Activated CD4-positive, alpha-beta T cell treated with anti-CD3 and anti-CD28 coated beads for 36 hours (primary cell): ENCODE measurements around the gene SUPT20H. TPM values are rescaled to one million over a fixed set of nuclear protein-coding genes. Genes with fewer than 3 reads are reported as not detected.
A peak's percentile ranks its signal among the peaks of the same experiment; 100 is the strongest.

ENCODE experiments used
- ATAC-seq: fragments of 200-7000 bp; cut with Tn5 transposase; one replicate; pipeline ENCODE4 v1.10.0; 2021; ENCODE audit warnings: mild to moderate bottlenecking, moderate library complexity
- CTCF ChIA-PET: fragments of 350-600 bp; sonication (Branson Sonifier 250); formaldehyde crosslinking; loops from one replicate; lab custom pipeline; 2021; ENCODE audit warnings: antibody characterized with exemption; lab: Charles Lee
- POLR2A ChIA-PET: fragments of 350-600 bp; sonication (Branson Sonifier 250); formaldehyde crosslinking; loops from one replicate; lab custom pipeline; 2021; ENCODE audit warnings: antibody characterized with exemption, inconsistent platforms; lab: Charles Lee
- DNase-seq: peaks from one replicate; pipeline ENCODE4 v3.0.0-alpha.2; 2020
- H3K27ac Mint-ChIP-seq: one replicate; pipeline ENCODE4 v1.8.0; 2021; ENCODE audit warnings: mixed read lengths
- H3K27me3 Mint-ChIP-seq: one replicate; pipeline ENCODE4 v1.8.0; 2021; ENCODE audit warnings: mixed read lengths
- H3K36me3 Mint-ChIP-seq: one replicate; pipeline ENCODE4 v1.8.0; 2021; ENCODE audit warnings: low read depth, mixed read lengths
- H3K4me1 Mint-ChIP-seq: one replicate; pipeline ENCODE4 v1.8.0; 2021; ENCODE audit warnings: mixed read lengths
- H3K4me3 Mint-ChIP-seq: one replicate; pipeline ENCODE4 v1.8.0; 2021; ENCODE audit warnings: mild to moderate bottlenecking, moderate library complexity, mixed read lengths
- H3K9me3 Mint-ChIP-seq: one replicate; pipeline ENCODE4 v1.8.0; 2021; ENCODE audit warnings: low read depth, mixed read lengths
- intact Hi-C, 2 experiments: fragments of 100-400 bp; cut with DNase I in 1 of 2; cut with micrococcal nuclease in 1 of 2; formaldehyde crosslinking; loops; one replicate each; pipeline versions ENCODE4 v1.14.2 to v1.15.1; 2022 to 2024; cut with DNase I, micrococcal nuclease
- total RNA-seq, 2 experiments: library from RNA; stranded (reverse); gene quantifications; one replicate each; pipeline ENCODE4 v1.2.3, GENCODE V29; 2021

The SUPT20H gene
- total RNA-seq, 2 experiments from 2014 or later = 67.2 to 69.4 TPM

DNA sequence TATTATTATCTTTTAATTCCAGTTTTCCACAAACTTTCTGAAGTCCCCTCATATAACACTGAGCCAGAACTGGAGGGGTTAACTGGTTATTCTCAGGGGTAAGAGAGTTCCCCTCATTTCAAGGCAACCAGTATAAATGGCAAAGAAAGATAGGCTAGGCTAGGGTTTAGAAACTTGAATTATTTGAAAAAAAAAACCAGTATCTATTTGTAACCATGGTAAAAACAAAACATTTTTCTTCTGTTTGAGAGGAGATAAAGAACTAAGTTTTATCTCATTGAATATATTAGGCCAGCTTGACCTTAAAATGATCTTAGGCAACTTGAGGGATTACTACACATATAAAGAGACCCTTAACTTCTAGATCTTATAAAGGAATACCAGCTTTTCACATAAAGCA is 19.6 kb downstream of the SUPT20H start:
- ATAC-seq = no peak
- H3K9me3 Mint-ChIP-seq = no peaks in the 10 kb centered on the region
- ChIA-PET CTCF (interaction anchor here (1.3 kb wide), 1 partner anchor 8 kb away, joined by 5 read pairs; no protein-coding TSS in a partner anchor), POLR2A (no interaction called here)
- intact Hi-C loops = no loop called here
- H3K36me3 Mint-ChIP-seq = peaks cover 44% of the 10 kb centered on the region
- H3K27ac Mint-ChIP-seq = no peak overlapping the region
- no peak for DNase-seq
- peaks cover 2% of the 10 kb centered on the region for H3K4me1 Mint-ChIP-seq
- H3K27me3 Mint-ChIP-seq = no peaks in the 10 kb centered on the region
- no peak overlapping the region for H3K4me3 Mint-ChIP-seq

- ChIA-PET POLR2A (no interaction called here), CTCF (interaction anchor here (1.5 kb wide), 1 partner anchor 11 kb away, joined by 3 read pairs; no protein-coding TSS in a partner anchor)
- H3K27me3 Mint-ChIP-seq = no peaks in the 10 kb centered on the region
- no peaks in the 10 kb centered on the region for H3K9me3 Mint-ChIP-seq
- no peak overlapping the region for H3K27ac Mint-ChIP-seq
- peaks cover 6% of the 10 kb centered on the region for H3K4me1 Mint-ChIP-seq
- no peak overlapping the region for H3K4me3 Mint-ChIP-seq
- DNase-seq (no peak), ATAC-seq (no peak)
- intact Hi-C loops = no loop called here
- H3K36me3 Mint-ChIP-seq = peaks cover 50% of the 10 kb centered on the region
Observed at GRCh38 chr13:37037241-37037640, 22.2 kb downstream of the SUPT20H start.

DNA sequence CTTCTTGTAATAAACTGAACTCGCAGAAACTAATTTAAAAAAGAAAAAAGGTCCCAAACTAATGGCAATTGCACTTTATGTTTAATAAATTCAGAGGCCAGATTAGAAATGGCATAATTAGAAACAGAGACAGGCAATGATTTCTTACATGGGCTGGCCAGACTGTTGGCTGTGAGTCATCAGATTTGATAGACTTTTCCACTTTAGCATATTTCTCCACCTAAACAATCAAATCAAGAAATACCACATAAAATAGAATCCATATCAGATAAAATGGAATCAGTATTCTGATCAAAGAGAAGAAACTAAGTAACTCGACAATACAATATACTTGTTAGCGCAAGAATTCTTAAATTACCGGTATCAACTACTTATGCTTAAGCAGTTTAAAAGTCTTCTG is 29.9 kb downstream of the SUPT20H start:
- intact Hi-C loops = loop anchor here in 1 of 2 experiments (2.0 kb wide), 1 partner anchor 15 kb away; no protein-coding TSS in a partner anchor
- Mint-ChIP-seq H3K9me3 (no peaks in the 10 kb centered on the region), H3K36me3 (peaks cover 35% of the 10 kb centered on the region), H3K4me1 (peaks cover 4% of the 10 kb centered on the region), H3K4me3 (no peak overlapping the region), H3K27ac (no peak overlapping the region), H3K27me3 (no peaks in the 10 kb centered on the region)
- CTCF ChIA-PET = interaction anchor here (0.9 to 1.1 kb wide), 2 partner anchors 12 to 43 kb away, joined by 3 read pairs; no protein-coding TSS in a partner anchor
- POLR2A ChIA-PET = interaction anchor here (0.6 to 1.3 kb wide), 2 partner anchors 28 to 45 kb away, joined by 3 to 4 read pairs; no protein-coding TSS in a partner anchor
- DNase-seq = no peak
- no peak for ATAC-seq

DNA sequence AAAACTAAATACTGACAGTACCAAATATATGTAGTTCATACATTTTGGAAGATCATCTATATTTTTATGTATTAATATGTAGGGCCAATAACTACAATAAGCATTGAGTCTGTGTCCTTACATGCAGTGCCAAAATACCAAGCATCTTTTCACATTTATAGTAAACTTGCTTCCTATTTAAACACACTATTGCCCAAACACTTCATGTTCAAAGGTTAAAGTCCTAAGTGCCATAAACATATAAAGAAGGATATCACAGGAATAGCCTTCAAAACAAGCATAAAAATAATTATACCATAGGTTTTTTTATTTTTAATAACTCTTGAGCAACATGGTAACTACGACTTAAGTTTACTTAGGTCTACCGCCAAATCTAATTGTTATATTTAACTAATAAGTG is 31.8 kb downstream of the SUPT20H start:
- no peak overlapping the region for H3K4me3 Mint-ChIP-seq
- DNase-seq (no peak), ATAC-seq (no peak)
- H3K27me3 Mint-ChIP-seq = no peaks in the 10 kb centered on the region
- H3K9me3 Mint-ChIP-seq = no peaks in the 10 kb centered on the region
- no peaks in the 10 kb centered on the region for H3K4me1 Mint-ChIP-seq
- ChIA-PET CTCF (interaction anchor here (0.7 to 1.0 kb wide), 3 partner anchors 9 to 554 kb away, joined by 3 read pairs; no protein-coding TSS in a partner anchor), POLR2A (no interaction called here)
- H3K36me3 Mint-ChIP-seq = peaks cover 32% of the 10 kb centered on the region
- intact Hi-C loops = no loop called here
- H3K27ac Mint-ChIP-seq = no peak overlapping the region

DNA sequence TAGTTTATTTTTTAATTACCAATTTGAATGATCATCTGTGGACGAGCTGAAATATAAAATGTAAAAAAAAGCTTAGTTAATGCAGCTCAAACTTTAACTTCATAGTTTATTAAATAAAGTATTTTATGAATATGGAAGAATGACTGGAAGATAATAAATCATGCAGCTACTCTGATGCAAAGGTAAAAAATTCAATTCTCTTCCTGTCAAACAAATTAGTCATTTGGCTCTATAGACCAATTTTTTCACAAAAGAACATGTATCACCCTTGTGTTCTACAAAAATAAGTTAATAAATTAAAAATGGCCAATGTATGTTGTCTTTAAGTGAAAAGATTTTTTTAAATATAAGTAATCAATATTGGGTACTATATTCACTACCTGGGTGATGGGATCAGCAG is 32.7 kb downstream of the SUPT20H start:
- no peak for DNase-seq
- POLR2A ChIA-PET = no interaction called here
- Mint-ChIP-seq H3K4me3 (no peak overlapping the region), H3K9me3 (no peaks in the 10 kb centered on the region), H3K36me3 (peaks cover 28% of the 10 kb centered on the region), H3K27ac (no peak overlapping the region), H3K4me1 (no peaks in the 10 kb centered on the region), H3K27me3 (no peaks in the 10 kb centered on the region)
- intact Hi-C loops = no loop called here
- no peak for ATAC-seq
- CTCF ChIA-PET = interaction anchor here (0.7 to 1.0 kb wide), 4 partner anchors 9 to 553 kb away, joined by 3 read pairs; no protein-coding TSS in a partner anchor

GRCh38 chr13:37023871-37024270 is 35.6 kb downstream of the SUPT20H start:
- H3K9me3 Mint-ChIP-seq = no peaks in the 10 kb centered on the region
- H3K4me1 Mint-ChIP-seq = no peaks in the 10 kb centered on the region
- DNase-seq = no peak
- intact Hi-C loops = loop anchor here in 1 of 2 experiments (2.0 kb wide), 1 partner anchor 17 kb away; no protein-coding TSS in a partner anchor
- H3K4me3 Mint-ChIP-seq = no peak overlapping the region
- no peaks in the 10 kb centered on the region for H3K27me3 Mint-ChIP-seq
- peaks cover 24% of the 10 kb centered on the region for H3K36me3 Mint-ChIP-seq
- ATAC-seq = no peak
- POLR2A ChIA-PET = no interaction called here
- CTCF ChIA-PET = interaction anchor here (1.0 to 1.6 kb wide), 3 partner anchors 12 to 25 kb away, joined by 3 to 5 read pairs (median 3); partner anchors contain the start of gene ALG5
- H3K27ac Mint-ChIP-seq = no peak overlapping the region

GRCh38 chr13:37014609-37015008 is 44.9 kb downstream of the SUPT20H start:
- H3K4me1 Mint-ChIP-seq = no peaks in the 10 kb centered on the region

DNA sequence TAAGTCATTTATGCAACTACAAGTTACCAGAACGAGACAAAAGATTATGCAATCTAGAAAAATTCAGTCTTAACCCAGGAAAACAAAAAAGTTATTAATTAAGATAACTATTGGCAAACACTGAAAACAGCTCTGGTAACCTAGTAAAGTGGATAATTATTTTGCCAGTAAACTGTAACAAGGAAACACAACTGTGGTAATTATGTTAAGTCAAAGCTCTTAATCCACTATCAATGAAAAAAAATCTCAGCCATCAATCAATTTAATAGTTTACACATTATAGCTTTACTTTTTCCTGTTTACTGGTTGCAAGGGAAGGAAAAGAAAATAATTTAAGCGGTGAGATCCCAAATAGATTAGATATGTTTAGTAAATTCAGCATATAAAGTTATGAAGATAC is 47.7 kb downstream of the SUPT20H start:
- H3K9me3 Mint-ChIP-seq = no peaks in the 10 kb centered on the region
- CTCF ChIA-PET = interaction anchor here (1.3 to 4.1 kb wide), 3 partner anchors 10 to 22 kb away, joined by 4 to 17 read pairs (median 5); partner anchors contain the start of gene EXOSC8
- no peak for ATAC-seq
- H3K27ac Mint-ChIP-seq = no peak overlapping the region
- intact Hi-C loops = no loop called here
- peaks cover 6% of the 10 kb centered on the region for H3K4me1 Mint-ChIP-seq
- H3K36me3 Mint-ChIP-seq = peaks cover 56% of the 10 kb centered on the region
- no peak overlapping the region for H3K4me3 Mint-ChIP-seq
- DNase-seq = no peak
- POLR2A ChIA-PET = no interaction called here
- H3K27me3 Mint-ChIP-seq = no peaks in the 10 kb centered on the region

More at GRCh38 chr13:37014609-37015008, 44.9 kb downstream of the SUPT20H start:
- ATAC-seq (no peak), DNase-seq (no peak)
- Mint-ChIP-seq H3K9me3 (no peaks in the 10 kb centered on the region), H3K4me3 (no peak overlapping the region), H3K27me3 (no peaks in the 10 kb centered on the region), H3K27ac (no peak overlapping the region), H3K36me3 (peaks cover 51% of the 10 kb centered on the region)
- POLR2A ChIA-PET = no interaction called here
- intact Hi-C loops = no loop called here
- CTCF ChIA-PET = no interaction called here

GRCh38 chr13:37011002-37011401 is 48.5 kb downstream of the SUPT20H start:
- ChIA-PET CTCF (interaction anchor here (1.2 to 4.1 kb wide), 2 partner anchors 9 to 11 kb away, joined by 3 to 17 read pairs; partner anchors contain the start of gene EXOSC8), POLR2A (interaction anchor here (0.7 kb wide), 1 partner anchor 15 kb away, joined by 4 read pairs; no protein-coding TSS in a partner anchor)
- intact Hi-C loops = no loop called here
- Mint-ChIP-seq H3K9me3 (no peaks in the 10 kb centered on the region), H3K36me3 (peaks cover 56% of the 10 kb centered on the region), H3K4me1 (peaks cover 7% of the 10 kb centered on the region), H3K4me3 (no peak overlapping the region), H3K27ac (no peak overlapping the region), H3K27me3 (no peaks in the 10 kb centered on the region)
- no peak for DNase-seq
- ATAC-seq = peak; percentile 47

DNA sequence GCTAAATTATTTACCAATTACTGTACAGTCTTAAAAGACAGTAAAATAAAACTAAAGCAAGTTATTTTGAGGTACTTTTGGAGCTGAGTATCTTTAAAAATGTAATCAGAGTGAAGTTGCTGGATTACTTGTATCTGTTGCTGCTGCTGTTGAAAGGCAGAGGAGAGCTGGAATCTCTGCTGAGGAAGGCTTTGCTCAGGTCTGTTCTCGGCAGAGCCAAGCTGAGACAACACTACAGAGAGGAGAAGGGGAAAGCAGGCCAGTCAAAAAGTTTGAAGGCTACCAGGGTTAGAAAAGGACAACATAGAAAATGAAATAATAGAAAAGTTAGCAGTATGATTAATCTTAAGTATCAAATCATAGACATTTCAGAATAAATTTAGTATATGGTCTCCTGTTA is 49.1 kb downstream of the SUPT20H start:
- POLR2A ChIA-PET = interaction anchor here (0.7 kb wide), 1 partner anchor 15 kb away, joined by 4 read pairs; no protein-coding TSS in a partner anchor
- DNase-seq (no peak), ATAC-seq (no peak)
- H3K27ac Mint-ChIP-seq = peak overlapping the region; percentile 67
- H3K4me3 Mint-ChIP-seq = no peak overlapping the region
- H3K27me3 Mint-ChIP-seq = no peaks in the 10 kb centered on the region
- H3K36me3 Mint-ChIP-seq = peaks cover 56% of the 10 kb centered on the region
- peaks cover 13% of the 10 kb centered on the region for H3K4me1 Mint-ChIP-seq
- no peaks in the 10 kb centered on the region for H3K9me3 Mint-ChIP-seq
- intact Hi-C loops = no loop called here
- CTCF ChIA-PET = interaction anchor here (1.2 to 4.1 kb wide), 2 partner anchors 9 to 11 kb away, joined by 3 to 17 read pairs; partner anchors contain the start of gene EXOSC8

DNA sequence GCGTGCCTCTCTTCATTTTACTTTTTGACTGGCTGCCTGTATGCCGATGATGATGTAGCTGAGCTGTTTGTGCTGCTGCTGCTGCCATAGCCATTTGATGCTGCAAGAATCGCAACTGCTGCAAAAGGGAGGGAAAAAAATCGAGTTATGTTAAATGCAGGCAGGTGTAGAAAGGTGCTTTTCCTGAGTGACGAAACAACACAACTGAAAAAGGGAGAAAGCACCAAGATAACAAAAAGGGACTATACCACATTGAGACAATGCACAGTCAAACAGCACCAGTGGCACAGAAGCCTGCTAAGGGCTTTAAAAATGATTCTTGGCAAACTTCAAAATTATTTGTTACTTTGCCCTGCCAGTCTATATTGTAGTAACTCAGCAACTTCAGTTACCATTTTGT is 49.8 kb downstream of the SUPT20H start:
- Mint-ChIP-seq H3K27ac (peak overlapping the region; percentile 74), H3K4me3 (no peak overlapping the region), H3K27me3 (no peaks in the 10 kb centered on the region), H3K36me3 (peaks cover 53% of the 10 kb centered on the region), H3K9me3 (no peaks in the 10 kb centered on the region), H3K4me1 (peaks cover 16% of the 10 kb centered on the region)
- CTCF ChIA-PET = interaction anchor here (4.1 kb wide), 1 partner anchor 8 kb away, joined by 17 read pairs; the partner anchor contains the start of gene EXOSC8
- ATAC-seq (no peak), DNase-seq (no peak)
- POLR2A ChIA-PET = no interaction called here
- intact Hi-C loops = no loop called here

DNA sequence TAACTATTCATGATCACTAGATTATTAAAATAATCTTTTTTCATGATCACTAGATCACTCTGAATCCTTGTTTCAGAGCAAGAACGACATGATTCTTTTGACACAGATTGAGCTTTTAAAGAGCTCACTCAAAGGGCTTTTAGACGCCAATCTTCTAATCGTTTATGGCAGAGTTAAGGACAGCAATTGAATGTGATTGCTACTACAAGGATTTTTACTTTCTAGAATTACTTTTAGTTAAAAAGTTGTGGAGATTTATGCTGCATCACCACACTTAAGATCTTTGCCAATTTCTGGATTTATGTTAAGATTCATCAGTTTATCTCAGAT is 57.6 kb downstream of the SUPT20H start:
- intact Hi-C loops = no loop called here
- ChIA-PET POLR2A (no interaction called here), CTCF (interaction anchor here (3.2 kb wide), 1 partner anchor 10 kb away, joined by 17 read pairs; no protein-coding TSS in a partner anchor)

More for the DNA sequence above, 57.6 kb downstream of the SUPT20H start:
- Mint-ChIP-seq H3K36me3 (peaks cover 48% of the 10 kb centered on the region), H3K4me1 (peaks cover 29% of the 10 kb centered on the region), H3K9me3 (no peaks in the 10 kb centered on the region), H3K27ac (peak overlapping the region; percentile 100), H3K27me3 (no peaks in the 10 kb centered on the region), H3K4me3 (peak overlapping the region; percentile 97)
- ATAC-seq (no peak), DNase-seq (no peak)
